CD14-positive monocyte (primary cell): ENCODE measurements around the gene C10orf105. TPM values are rescaled to one million over a fixed set of nuclear protein-coding genes. Genes with fewer than 3 reads are reported as not detected.

Source experiments
- DNase-seq, 3 donors: peaks; one replicate each; pipeline ENCODE4 v3.0.0-alpha.2; 2011 to 2022
- H2AFZ ChIP-seq: 2 replicates; pipeline ENCODE4 v1.6.0; 2012; ENCODE audit warnings: mild to moderate bottlenecking, low read depth, low read length, inconsistent platforms; ENCODE audit not compliant: insufficient read depth, poor library complexity, severe bottlenecking
- H3K27ac ChIP-seq, 2 donors: 1 replicate in 1 of 2; 2 replicates in 1 of 2; pipeline ENCODE4 v1.5.1; 2012 to 2013; ENCODE audit warnings: low read length in 2 of 2, control low read depth in 1 of 2, inconsistent platforms in 1 of 2, low read depth in 1 of 2, mild to moderate bottlenecking in 1 of 2
- H3K27me3 ChIP-seq, 2 donors: one replicate each; pipeline versions ENCODE4 v1.6.0 to v1.6.1; 2011 to 2013; ENCODE audit warnings: low read length in 2 of 2; ENCODE audit not compliant: control insufficient read depth in 2 of 2, insufficient read depth in 2 of 2
- H3K36me3 ChIP-seq, 2 donors: replicated peaks in 1 of 2; 1 replicate in 1 of 2; 2 replicates in 1 of 2; pipeline versions ENCODE4 v1.5.1 to v1.6.1; 2012 to 2013; ENCODE audit warnings: low read length in 2 of 2, control low read depth in 1 of 2, inconsistent platforms in 1 of 2, mild to moderate bottlenecking in 1 of 2; ENCODE audit not compliant: insufficient read depth in 2 of 2, control insufficient read depth in 1 of 2
- H3K4me1 ChIP-seq, 2 donors: 1 replicate in 1 of 2; 2 replicates in 1 of 2; pipeline versions ENCODE4 v1.5.1 to v1.6.1; 2012 to 2013; ENCODE audit warnings: low read length in 2 of 2, control low read depth in 1 of 2, inconsistent platforms in 1 of 2, mild to moderate bottlenecking in 1 of 2, moderate library complexity in 1 of 2; ENCODE audit not compliant: insufficient read depth in 2 of 2, control insufficient read depth in 1 of 2
- H3K4me2 ChIP-seq: replicated peaks from 2 replicates; pipeline ENCODE3; 2012; ENCODE audit warnings: low read length, moderate library complexity, mild to moderate bottlenecking; ENCODE audit not compliant: poor library complexity, severe bottlenecking; ENCODE audit errors: extremely low read depth
- H3K4me3 ChIP-seq, 3 experiments: fragments of 200-600 bp in 1 of 3; sonication (generic) in 1 of 3; replicated peaks in 1 of 3; 1 replicate in 2 of 3; 2 replicates in 1 of 3; pipeline ENCODE4 v1.5.1; 2011 to 2013; ENCODE audit warnings: low read length in 3 of 3, mild to moderate bottlenecking in 3 of 3, control low read depth in 2 of 3, low read depth in 2 of 3, inconsistent platforms in 1 of 3, moderate library complexity in 1 of 3
- H3K79me2 ChIP-seq: 2 replicates; pipeline ENCODE4 v1.6.0; 2012; ENCODE audit warnings: mild to moderate bottlenecking, control low read depth, inconsistent platforms, low read length, moderate library complexity; ENCODE audit not compliant: insufficient read depth
- H3K9ac ChIP-seq: 2 replicates; pipeline ENCODE4 v1.6.0; 2017; ENCODE audit warnings: low read length, mild to moderate bottlenecking; ENCODE audit not compliant: insufficient read depth, poor library complexity, severe bottlenecking
- H3K9me3 ChIP-seq, 2 donors: replicated peaks in 1 of 2; 1 replicate in 1 of 2; 2 replicates in 1 of 2; pipeline versions ENCODE4 v1.5.1 to v1.6.1; 2012 to 2013; ENCODE audit warnings: low read length in 2 of 2, control low read depth in 1 of 2; ENCODE audit not compliant: control insufficient read depth in 1 of 2, insufficient read depth in 1 of 2
- H4K20me1 ChIP-seq: 2 replicates; pipeline ENCODE4 v1.6.0; 2012; ENCODE audit warnings: mild to moderate bottlenecking, low read length, control low read depth, moderate library complexity; ENCODE audit not compliant: insufficient read depth
- H3K27ac Mint-ChIP-seq, 7 donors: one replicate each; pipeline ENCODE4 v1.8.0; 2020; ENCODE audit warnings: mild to moderate bottlenecking in 7 of 7, mixed read lengths in 7 of 7, moderate library complexity in 6 of 7, inconsistent platforms in 2 of 7
- H3K27me3 Mint-ChIP-seq, 3 donors: one replicate each; pipeline ENCODE4 v1.8.0; 2021 to 2022; ENCODE audit warnings: low read depth in 3 of 3, mild to moderate bottlenecking in 3 of 3, mixed read lengths in 3 of 3, moderate library complexity in 3 of 3, inconsistent platforms in 1 of 3
- H3K36me3 Mint-ChIP-seq, 2 donors: one replicate each; pipeline ENCODE4 v1.8.0; 2020; ENCODE audit warnings: mixed read lengths in 2 of 2, inconsistent platforms in 1 of 2, mild to moderate bottlenecking in 1 of 2
- H3K4me1 Mint-ChIP-seq: one replicate; pipeline ENCODE4 v1.8.0; 2020; ENCODE audit warnings: mild to moderate bottlenecking, mixed read lengths
- H3K4me3 Mint-ChIP-seq, 2 donors: one replicate each; pipeline ENCODE4 v1.8.0; 2020; ENCODE audit warnings: mild to moderate bottlenecking in 2 of 2, mixed read lengths in 2 of 2, moderate library complexity in 1 of 2
- H3K9me3 Mint-ChIP-seq, 7 donors: one replicate each; pipeline ENCODE4 v1.8.0; 2020 to 2022; ENCODE audit warnings: mixed read lengths in 7 of 7, mild to moderate bottlenecking in 6 of 7, moderate library complexity in 6 of 7, inconsistent platforms in 2 of 7
- whole genome bisulfite sequencing: methylation state at CpG from one replicate; pipeline ENCODE4 v1.1.5; 2013; ENCODE audit warnings: missing lambda C conversion rate; ENCODE audit not compliant: insufficient coverage; 5-methylcytosine and 5-hydroxymethylcytosine counted together
- intact Hi-C, 2 donors: fragments of 100-400 bp; cut with micrococcal nuclease; formaldehyde crosslinking; loops; one replicate each; pipeline versions ENCODE4 v1.15.0 to v1.15.1; 2023
- polyA plus RNA-seq, 3 donors: library from polyadenylated mRNA; depleted of rRNA in 1 of 3; unstranded in 2 of 3; stranded (reverse) in 1 of 3; fragments of 300-500 nt in 2 of 3; fragments of >200 nt in 1 of 3; fragmentation: Illumina TruSeq in 2 of 3; gene quantifications; 1 replicate in 2 of 3; 2 replicates in 1 of 3; pipeline ENCODE4 v1.2.3, GENCODE V29; 2012 to 2021
- TF ChIP-seq, protein P1 (sequence below): fragments of 200-600 bp; IDR thresholded peaks from one replicate; pipeline ENCODE4 v1.8.0; 2022; ENCODE audit warnings: antibody characterized with exemption, mild to moderate bottlenecking

Gene C10orf105
- polyA plus RNA-seq, 3 donors = 0.18 to 2.4 (median 0.48) TPM

DNA sequence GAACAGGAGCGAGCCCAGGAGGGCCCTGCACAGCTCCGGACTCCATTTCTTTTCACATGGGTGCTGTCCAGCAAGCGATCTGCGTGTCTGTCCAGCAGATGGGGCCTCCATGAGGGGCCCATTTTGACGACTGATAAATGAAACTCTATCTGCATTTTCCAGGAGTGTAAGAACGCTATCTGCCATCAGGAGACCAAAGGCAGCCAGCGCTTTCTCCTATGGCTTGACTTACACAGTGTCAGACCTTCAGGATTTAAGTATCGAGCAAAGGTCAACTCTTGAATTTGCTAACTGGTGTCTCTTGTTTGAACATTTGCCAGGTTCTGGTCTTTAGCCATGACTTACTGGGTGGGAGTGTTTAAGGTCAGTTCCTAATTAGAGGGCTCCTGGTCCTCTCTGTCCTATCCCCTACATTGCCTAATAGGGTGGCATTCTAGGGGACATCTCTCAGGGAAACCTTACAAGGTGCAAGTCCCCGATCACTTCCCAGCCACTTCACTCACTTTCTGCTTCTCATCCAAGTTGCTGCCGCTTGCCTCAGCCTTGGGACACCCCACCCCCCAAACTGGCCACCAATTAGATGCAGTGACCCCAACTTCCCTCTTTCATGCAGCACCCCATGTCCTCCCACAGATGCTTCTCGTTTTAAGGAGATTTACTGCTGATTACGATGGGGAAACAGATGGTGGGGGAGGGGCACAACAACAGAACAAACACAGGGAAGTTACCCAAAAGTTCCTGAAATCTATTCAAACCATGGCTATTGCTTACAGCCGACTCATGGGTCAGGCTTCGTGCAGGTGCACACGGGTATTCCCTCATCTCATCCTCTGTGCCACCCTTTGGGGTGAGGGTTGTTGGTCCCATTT is 33.7 kb upstream of the C10orf105 start:
- Mint-ChIP-seq H3K36me3 (peaks cover 77 to 92% of the 10 kb centered on the region in 2 donors), H3K27me3 (peaks cover 0 to 2% (median 0%) of the 10 kb centered on the region in 3 donors), H3K9me3 (peaks cover 0 to 2% (median 0%) of the 10 kb centered on the region in 7 donors), H3K27ac (peak overlapping the region; percentile 91 to 96 (median 95)), H3K4me3 (peak overlapping the region; percentile 56 to 81), H3K4me1 (peaks cover 97% of the 10 kb centered on the region)
- Histone ChIP-seq H3K27me3 (no peaks in the 10 kb centered on the region), H3K4me3 (peak overlapping the region in 1 of 3 experiments; percentile 64), H3K9ac (no peak overlapping the region), H2AFZ (no peak overlapping the region), H3K4me2 (peak overlapping the region; percentile 58), H3K79me2 (peaks cover 68% of the 10 kb centered on the region), H3K27ac (peak overlapping the region; percentile 82 to 83), H3K9me3 (no peaks in the 10 kb centered on the region), H3K4me1 (peaks cover 100% of the 10 kb centered on the region in 2 donors), H3K36me3 (peaks cover 75 to 85% of the 10 kb centered on the region in 2 donors), H4K20me1 (peaks cover 91% of the 10 kb centered on the region)
- intact Hi-C loops = loop anchor here (2.0 to 5.0 kb wide), 2 partner anchors 17 to 134 kb away; no protein-coding TSS in a partner anchor
- TF ChIP-seq, protein P1, sequence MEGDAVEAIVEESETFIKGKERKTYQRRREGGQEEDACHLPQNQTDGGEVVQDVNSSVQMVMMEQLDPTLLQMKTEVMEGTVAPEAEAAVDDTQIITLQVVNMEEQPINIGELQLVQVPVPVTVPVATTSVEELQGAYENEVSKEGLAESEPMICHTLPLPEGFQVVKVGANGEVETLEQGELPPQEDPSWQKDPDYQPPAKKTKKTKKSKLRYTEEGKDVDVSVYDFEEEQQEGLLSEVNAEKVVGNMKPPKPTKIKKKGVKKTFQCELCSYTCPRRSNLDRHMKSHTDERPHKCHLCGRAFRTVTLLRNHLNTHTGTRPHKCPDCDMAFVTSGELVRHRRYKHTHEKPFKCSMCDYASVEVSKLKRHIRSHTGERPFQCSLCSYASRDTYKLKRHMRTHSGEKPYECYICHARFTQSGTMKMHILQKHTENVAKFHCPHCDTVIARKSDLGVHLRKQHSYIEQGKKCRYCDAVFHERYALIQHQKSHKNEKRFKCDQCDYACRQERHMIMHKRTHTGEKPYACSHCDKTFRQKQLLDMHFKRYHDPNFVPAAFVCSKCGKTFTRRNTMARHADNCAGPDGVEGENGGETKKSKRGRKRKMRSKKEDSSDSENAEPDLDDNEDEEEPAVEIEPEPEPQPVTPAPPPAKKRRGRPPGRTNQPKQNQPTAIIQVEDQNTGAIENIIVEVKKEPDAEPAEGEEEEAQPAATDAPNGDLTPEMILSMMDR = no peak
- peak; percentile 95 to 98 (median 97) for DNase-seq
- WGBS = 73% methylated on average over 8 of the region's 15 CpGs

DNA sequence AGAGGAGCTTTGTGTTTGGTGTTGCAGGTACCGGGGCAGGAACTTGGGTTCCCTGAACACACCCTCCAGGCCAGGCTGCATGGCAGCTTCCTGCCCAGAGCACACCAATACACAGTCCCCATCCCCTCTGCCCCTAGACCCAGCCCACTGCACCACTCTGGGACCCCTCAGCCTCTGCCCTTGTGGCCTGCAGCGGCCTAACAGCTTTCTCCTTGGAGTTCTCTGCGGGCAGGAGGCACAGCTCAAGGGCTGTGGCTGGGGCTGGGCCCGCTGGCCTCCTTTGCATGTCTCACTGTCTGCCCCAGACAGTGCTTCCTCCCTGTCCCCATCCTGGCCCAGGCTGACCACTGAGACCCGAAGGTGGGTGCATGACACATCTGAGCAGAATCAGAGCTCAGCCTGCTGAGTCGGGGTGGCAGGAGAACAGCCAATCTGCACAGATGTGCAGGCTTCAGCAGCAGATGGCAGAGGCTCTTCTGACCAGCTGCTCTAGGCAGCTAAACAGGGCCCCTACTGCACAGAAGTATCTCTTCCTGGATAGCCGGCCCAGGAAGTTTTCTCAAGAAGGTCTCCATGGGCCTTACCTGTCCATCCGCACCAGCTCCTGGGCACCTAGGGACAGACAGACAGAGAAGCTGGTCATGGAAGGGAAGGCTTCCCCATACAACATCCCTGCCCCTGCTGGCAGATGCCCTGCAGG is 33.0 kb upstream of the C10orf105 start:
- Histone ChIP-seq H3K79me2 (peaks cover 60% of the 10 kb centered on the region), H3K9ac (no peak overlapping the region), H3K4me3 (peak overlapping the region in 1 of 3 experiments; percentile 64), H2AFZ (no peak overlapping the region), H3K4me2 (peak overlapping the region; percentile 58), H3K9me3 (no peaks in the 10 kb centered on the region), H3K27me3 (no peaks in the 10 kb centered on the region), H3K36me3 (peaks cover 67 to 77% of the 10 kb centered on the region in 2 donors), H3K4me1 (peaks cover 100% of the 10 kb centered on the region in 2 donors), H3K27ac (peak overlapping the region; percentile 82 to 83), H4K20me1 (peaks cover 91% of the 10 kb centered on the region)
- Mint-ChIP-seq H3K36me3 (peaks cover 72 to 89% of the 10 kb centered on the region in 2 donors), H3K4me3 (peak overlapping the region; percentile 56 to 81), H3K27me3 (peaks cover 0 to 2% (median 0%) of the 10 kb centered on the region in 3 donors), H3K4me1 (peaks cover 97% of the 10 kb centered on the region), H3K9me3 (peaks cover 0 to 2% (median 0%) of the 10 kb centered on the region in 7 donors), H3K27ac (peak overlapping the region; percentile 91 to 96 (median 95))
- DNase-seq = no peak
- WGBS = 30% methylated on average over 6 of the region's 8 CpGs
- TF ChIP-seq, protein P1 = no peak
- intact Hi-C loops = loop anchor here (2.0 to 5.0 kb wide), 2 partner anchors 18 to 135 kb away; no protein-coding TSS in a partner anchor
